Measurements from ENCODE around the gene RAMP1.

Gene RAMP1

GRCh38 chr2:237907144-237907543 lies 47.7 kb downstream of the RAMP1 start:
- DNase-seq (ENCODE audit: low read depth in 1 of 2, low spot score in 1 of 2), result no peak
- no peaks in the 10 kb centered on the region for H3K27me3 ChIP-seq (ENCODE audit: insufficient read depth, poor library complexity, severe bottlenecking)
- H3K27ac ChIP-seq (replicated peaks), result no peak overlapping the region
- no peak for TF ChIP-seq SPI1 (IDR thresholded peaks at IDR 0.05; ENCODE audit: borderline replicate concordance, low read depth)
- TF ChIP-seq REST (IDR thresholded peaks at IDR 0.05; ENCODE audit: insufficient replicate concordance, low read depth), result no peak
- TF ChIP-seq, protein P1, sequence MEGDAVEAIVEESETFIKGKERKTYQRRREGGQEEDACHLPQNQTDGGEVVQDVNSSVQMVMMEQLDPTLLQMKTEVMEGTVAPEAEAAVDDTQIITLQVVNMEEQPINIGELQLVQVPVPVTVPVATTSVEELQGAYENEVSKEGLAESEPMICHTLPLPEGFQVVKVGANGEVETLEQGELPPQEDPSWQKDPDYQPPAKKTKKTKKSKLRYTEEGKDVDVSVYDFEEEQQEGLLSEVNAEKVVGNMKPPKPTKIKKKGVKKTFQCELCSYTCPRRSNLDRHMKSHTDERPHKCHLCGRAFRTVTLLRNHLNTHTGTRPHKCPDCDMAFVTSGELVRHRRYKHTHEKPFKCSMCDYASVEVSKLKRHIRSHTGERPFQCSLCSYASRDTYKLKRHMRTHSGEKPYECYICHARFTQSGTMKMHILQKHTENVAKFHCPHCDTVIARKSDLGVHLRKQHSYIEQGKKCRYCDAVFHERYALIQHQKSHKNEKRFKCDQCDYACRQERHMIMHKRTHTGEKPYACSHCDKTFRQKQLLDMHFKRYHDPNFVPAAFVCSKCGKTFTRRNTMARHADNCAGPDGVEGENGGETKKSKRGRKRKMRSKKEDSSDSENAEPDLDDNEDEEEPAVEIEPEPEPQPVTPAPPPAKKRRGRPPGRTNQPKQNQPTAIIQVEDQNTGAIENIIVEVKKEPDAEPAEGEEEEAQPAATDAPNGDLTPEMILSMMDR (IDR thresholded peaks at IDR 0.05; ENCODE audit: insufficient read depth, low read length), result no peak
- TF ChIP-seq GABPA (IDR thresholded peaks at IDR 0.05; ENCODE audit: low read depth), result no peak
- TF ChIP-seq POLR2AphosphoS5 (IDR thresholded peaks at IDR 0.05; ENCODE audit: low read depth), result no peak
- no peak overlapping the region for H3K4me3 ChIP-seq (replicated peaks; ENCODE audit: insufficient read depth, low read length)

- H3K27me3 ChIP-seq (ENCODE audit: insufficient read depth, poor library complexity, severe bottlenecking), result no peaks in the 10 kb centered on the region
- TF ChIP-seq, protein P1 (IDR thresholded peaks at IDR 0.05; ENCODE audit: insufficient read depth, low read length), result no peak
- TF ChIP-seq POLR2AphosphoS5 (IDR thresholded peaks at IDR 0.05; ENCODE audit: low read depth) (no peak), REST (IDR thresholded peaks at IDR 0.05; ENCODE audit: insufficient replicate concordance, low read depth) (no peak), GABPA (IDR thresholded peaks at IDR 0.05; ENCODE audit: low read depth) (no peak), SPI1 (IDR thresholded peaks at IDR 0.05; ENCODE audit: borderline replicate concordance, low read depth) (no peak)
- no peak overlapping the region for H3K27ac ChIP-seq (replicated peaks)
- no peak for DNase-seq (ENCODE audit: low read depth in 1 of 2, low spot score in 1 of 2)
- no peak overlapping the region for H3K4me3 ChIP-seq (replicated peaks; ENCODE audit: insufficient read depth, low read length)
These were observed 49.8 kb downstream of the RAMP1 start for GRCh38 chr2:237909075-237909695.

- no peaks in the 10 kb centered on the region for H3K27me3 ChIP-seq (ENCODE audit: insufficient read depth, poor library complexity, severe bottlenecking)
- H3K27ac ChIP-seq (replicated peaks), result no peak overlapping the region
- DNase-seq (ENCODE audit: low read depth in 1 of 2, low spot score in 1 of 2), result no peak
- no peak overlapping the region for H3K4me3 ChIP-seq (replicated peaks; ENCODE audit: insufficient read depth, low read length)
- TF ChIP-seq REST (IDR thresholded peaks at IDR 0.05; ENCODE audit: insufficient replicate concordance, low read depth) (no peak), POLR2AphosphoS5 (IDR thresholded peaks at IDR 0.05; ENCODE audit: low read depth) (no peak), SPI1 (IDR thresholded peaks at IDR 0.05; ENCODE audit: borderline replicate concordance, low read depth) (no peak), GABPA (IDR thresholded peaks at IDR 0.05; ENCODE audit: low read depth) (no peak)
- TF ChIP-seq, protein P1 (IDR thresholded peaks at IDR 0.05; ENCODE audit: insufficient read depth, low read length), result no peak
These were observed 50.5 kb downstream of the RAMP1 start for GRCh38 chr2:237909801-237910475.

Data from HL-60 (cell line).